GM18505 (cell line): ENCODE results near the gene PLEKHA5.

Source experiments
- ATAC-seq: cut with Tn5 transposase; IDR thresholded peaks from one replicate; pipeline ENCODE4 v1.9.1; 2021; ENCODE audit not compliant: unreplicated experiment
- POLR2A ChIP-seq: IDR thresholded peaks from 4 replicates; pipeline ENCODE4 v1.6.1; 2011; ENCODE audit warnings: borderline replicate concordance; ENCODE audit not compliant: insufficient read depth, insufficient read length; ENCODE audit errors: extremely low read depth

Gene PLEKHA5

DNA sequence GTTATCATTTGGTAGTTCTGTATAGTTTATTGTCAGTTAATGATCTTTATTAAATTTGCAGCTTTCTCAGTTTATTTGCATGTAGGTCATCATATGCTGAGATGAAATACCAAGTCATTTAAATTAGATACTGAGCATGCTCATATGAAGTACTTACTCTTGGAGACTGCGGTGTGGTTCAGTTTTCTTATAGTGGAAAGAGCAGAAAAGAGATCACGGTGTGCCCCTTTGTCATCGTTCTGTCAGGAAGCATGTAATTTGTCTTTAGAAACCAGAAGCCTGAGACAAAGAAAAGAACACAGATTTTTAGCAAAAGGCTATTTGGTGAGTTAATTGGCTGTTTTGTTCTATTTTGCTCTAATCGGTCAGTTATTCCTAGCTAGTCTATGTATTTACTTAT, 75.6 kb downstream of the PLEKHA5 start:
- ATAC-seq, result no peak
- no peak for TF ChIP-seq POLR2A

DNA sequence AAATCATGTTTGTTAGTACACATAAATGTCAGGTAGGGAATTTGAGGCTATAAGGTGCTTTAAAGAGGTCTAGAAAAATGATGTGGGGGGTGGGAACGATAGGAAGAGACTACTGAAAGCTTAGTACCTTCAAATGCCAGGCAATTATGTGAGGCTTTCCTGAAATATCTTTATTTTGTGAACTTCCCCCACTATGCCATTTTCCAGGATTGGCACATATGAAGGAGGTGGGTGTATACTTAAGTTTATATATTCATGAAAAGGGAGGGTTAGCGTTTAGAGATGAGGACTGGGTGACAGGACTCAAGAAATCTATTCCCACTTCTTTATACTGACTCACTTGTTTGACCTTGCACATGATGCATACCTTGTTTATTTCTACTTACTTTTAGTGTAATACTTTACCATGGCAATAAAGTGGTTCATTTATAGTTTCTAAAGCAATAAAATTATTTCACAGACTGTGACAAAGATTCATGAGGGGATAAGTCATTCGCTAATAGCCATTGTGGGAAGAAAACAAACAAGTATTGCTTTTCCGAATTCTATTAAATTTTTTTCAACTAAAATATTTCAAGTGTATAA, 77.1 kb downstream of the PLEKHA5 start:
- TF ChIP-seq POLR2A, result no peak
- ATAC-seq, result no peak

DNA sequence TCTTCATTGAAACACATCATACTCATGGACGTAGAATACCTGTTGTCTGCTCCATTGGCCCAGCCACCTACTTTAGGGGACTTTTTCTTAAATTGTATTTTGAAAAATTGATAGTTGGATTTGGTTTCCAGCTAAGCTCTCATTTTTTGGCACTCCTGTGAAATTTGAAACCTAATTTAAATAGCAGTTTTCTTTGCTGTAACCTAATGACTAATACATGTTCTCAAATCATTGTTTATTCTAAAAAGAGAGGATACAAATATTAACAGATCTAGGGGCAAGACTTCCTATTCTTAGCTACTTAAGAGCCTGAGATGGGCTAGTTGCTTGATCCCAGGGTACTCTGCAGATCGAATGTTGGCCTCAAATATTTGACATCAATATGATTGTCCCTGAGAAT, 78.9 kb downstream of the PLEKHA5 start:
- TF ChIP-seq POLR2A, result no peak
- ATAC-seq, result no peak

GRCh38 chr12:19209661-19210060, 80.1 kb downstream of the PLEKHA5 start:
- no peak for TF ChIP-seq POLR2A
- ATAC-seq, result no peak

DNA sequence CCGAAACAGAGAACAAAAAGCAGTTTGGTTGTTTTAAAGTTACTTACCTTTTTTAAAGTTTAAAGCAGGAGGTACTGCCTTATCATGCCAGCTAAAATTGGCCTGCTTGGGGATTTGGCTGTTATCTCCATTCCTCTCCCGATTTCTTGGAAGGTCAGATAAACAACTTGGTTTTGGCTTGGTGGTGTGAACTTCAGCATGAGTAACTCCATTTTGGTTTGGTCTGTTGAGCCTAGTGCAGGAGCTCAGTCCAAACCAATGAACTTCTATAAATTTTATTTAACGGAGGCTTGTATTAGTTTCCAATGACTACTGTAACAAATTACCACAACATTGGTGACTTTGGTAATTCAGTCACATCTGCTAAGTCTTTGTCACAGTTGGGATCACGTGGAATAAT, 82.3 kb downstream of the PLEKHA5 start:
- TF ChIP-seq POLR2A, result no peak
- ATAC-seq, result no peak

GRCh38 chr12:19212245-19212644, 82.7 kb downstream of the PLEKHA5 start:
- no peak for TF ChIP-seq POLR2A
- ATAC-seq, result no peak

- ATAC-seq, result no peak
- no peak for TF ChIP-seq POLR2A
Observed at GRCh38 chr12:19214020-19214419, 84.5 kb downstream of the PLEKHA5 start.

GRCh38 chr12:19215115-19215514, 85.6 kb downstream of the PLEKHA5 start:
- ATAC-seq, result no peak
- no peak for TF ChIP-seq POLR2A

GRCh38 chr12:19217446-19217845, 87.9 kb downstream of the PLEKHA5 start:
- ATAC-seq, result no peak
- TF ChIP-seq POLR2A, result no peak

DNA sequence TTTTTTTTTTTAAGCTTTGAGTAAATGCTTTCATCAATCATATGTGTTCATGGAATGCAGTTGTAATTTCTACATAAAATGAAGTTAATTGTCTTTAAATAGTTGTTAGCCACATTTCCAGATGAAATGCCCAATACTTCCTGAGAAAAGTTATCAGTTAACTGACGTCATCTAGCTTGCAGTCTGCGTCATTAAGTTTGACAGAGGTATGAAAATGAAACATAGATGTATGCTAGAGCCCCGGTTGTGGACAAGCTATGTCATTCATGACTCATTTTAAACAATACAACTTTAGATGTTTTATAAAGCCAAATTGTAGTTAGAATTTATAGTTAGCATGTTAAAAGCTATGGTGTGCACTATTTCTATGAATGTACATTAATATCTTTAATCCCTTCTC, 90.7 kb downstream of the PLEKHA5 start:
- no peak for TF ChIP-seq POLR2A
- ATAC-seq, result no peak

DNA sequence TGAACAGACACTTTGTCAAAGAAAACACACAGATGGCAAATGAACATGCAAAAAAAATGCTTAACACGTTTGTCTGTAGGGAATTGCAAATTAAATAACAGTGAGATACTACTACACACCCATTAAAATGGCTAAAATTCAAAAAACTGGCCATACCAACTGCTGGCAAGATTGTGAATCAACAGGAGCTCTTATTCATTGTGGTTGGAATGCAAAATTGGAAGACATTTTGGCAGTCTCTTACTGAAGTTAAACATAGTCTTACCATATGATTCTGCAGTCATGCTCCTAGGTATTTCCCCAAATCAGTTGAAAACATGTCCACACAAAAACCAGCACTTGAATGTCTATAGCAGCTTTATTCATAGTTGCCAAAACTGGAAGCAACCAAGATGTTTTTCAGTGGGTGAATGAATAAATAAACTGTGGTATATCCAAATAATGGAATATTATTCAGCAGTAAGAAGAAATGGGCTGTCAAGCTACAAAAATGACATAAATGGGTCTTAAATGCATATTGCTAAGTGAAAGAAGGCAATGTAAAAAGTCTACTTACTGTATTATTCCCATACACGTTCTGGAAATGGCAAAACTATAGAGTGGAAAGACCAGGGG, 91.4 kb downstream of the PLEKHA5 start:
- no peak for TF ChIP-seq POLR2A
- no peak for ATAC-seq

GRCh38 chr12:19222558-19222957, 93.0 kb downstream of the PLEKHA5 start:
- no peak for TF ChIP-seq POLR2A
- ATAC-seq, result no peak

DNA sequence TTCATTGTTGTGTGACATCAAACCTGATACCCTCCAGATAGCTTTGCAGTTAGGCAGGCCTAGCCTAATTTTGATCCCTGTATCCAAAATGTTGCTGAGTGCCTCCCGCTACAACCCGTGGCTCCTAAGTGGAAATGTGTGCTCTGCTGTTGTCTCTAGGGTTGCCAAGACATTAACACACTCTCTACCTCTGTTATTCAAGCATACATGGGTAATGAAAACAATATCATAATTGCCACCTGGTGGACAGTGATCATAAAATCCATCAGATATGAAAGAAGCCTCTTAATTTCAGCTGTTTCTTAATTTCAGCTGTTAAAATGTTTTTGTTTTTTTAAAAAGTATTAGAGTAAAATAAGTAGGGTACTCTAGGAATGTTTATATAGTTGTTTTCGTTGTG, 93.5 kb downstream of the PLEKHA5 start:
- TF ChIP-seq POLR2A, result no peak
- ATAC-seq, result no peak

DNA sequence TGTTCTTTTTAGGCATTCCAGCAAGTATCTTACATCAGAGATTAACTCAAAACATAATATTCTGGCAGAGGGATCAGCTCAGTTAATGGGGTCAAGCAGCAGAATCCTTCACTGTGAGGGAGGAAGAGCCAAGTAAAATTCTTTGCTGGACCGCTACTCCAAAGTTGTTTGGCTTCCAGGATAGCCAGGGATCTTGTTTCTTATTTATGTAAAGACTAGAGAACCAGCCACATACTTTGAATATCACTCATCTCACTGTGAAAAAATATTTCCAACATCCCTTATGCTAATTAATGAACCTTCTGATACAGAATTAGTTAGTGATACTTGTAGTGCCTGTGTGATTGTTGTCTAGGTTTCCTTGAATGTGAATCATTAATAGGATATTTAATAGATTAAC, 94.2 kb downstream of the PLEKHA5 start:
- TF ChIP-seq POLR2A, result no peak

GRCh38 chr12:19224746-19225145, 95.2 kb downstream of the PLEKHA5 start:
- ATAC-seq, result no peak
- no peak for TF ChIP-seq POLR2A

More for the DNA sequence above, 94.2 kb downstream of the PLEKHA5 start:
- no peak for ATAC-seq

- no peak for ATAC-seq
- no peak for TF ChIP-seq POLR2A
Observed at GRCh38 chr12:19227190-19227879, 97.8 kb downstream of the PLEKHA5 start.
